CD8-positive, alpha-beta memory T cell (primary cell): Measurements from ENCODE around the gene KIRREL1. TPM values are rescaled to one million over a fixed set of nuclear protein-coding genes. Genes with fewer than 3 reads are reported as not detected.

Experiments used
- CTCF ChIA-PET: fragments of 350-600 bp; sonication (Branson Sonifier 250); formaldehyde crosslinking; loops from one replicate; lab custom pipeline; 2021; ENCODE audit warnings: antibody characterized with exemption; lab: Charles Lee
- POLR2A ChIA-PET: fragments of 350-600 bp; sonication (Branson Sonifier 250); formaldehyde crosslinking; loops from one replicate; lab custom pipeline; 2021; ENCODE audit warnings: antibody characterized with exemption; lab: Charles Lee
- DNase-seq, 5 donors: peaks; one replicate each; pipeline versions ENCODE4 v3.0.0 to v3.0.0-alpha.2; 2020 to 2022; ENCODE audit warnings: mixed read lengths in 1 of 5
- H3K27ac ChIP-seq: one replicate; pipeline ENCODE4 v1.7.0; 2013; ENCODE audit warnings: low read depth, mild to moderate bottlenecking, low read length, moderate library complexity
- H3K27me3 ChIP-seq: 2 replicates; pipeline ENCODE4 v1.7.0; 2013; ENCODE audit warnings: low read length, mild to moderate bottlenecking; ENCODE audit not compliant: insufficient read depth, poor library complexity, severe bottlenecking
- H3K36me3 ChIP-seq: 2 replicates; pipeline ENCODE4 v1.7.0; 2013; ENCODE audit warnings: mild to moderate bottlenecking, low read length, moderate library complexity; ENCODE audit not compliant: insufficient read depth
- H3K4me1 ChIP-seq: 2 replicates; pipeline ENCODE4 v1.7.0; 2013; ENCODE audit warnings: mild to moderate bottlenecking, low read length, moderate library complexity; ENCODE audit not compliant: insufficient read depth
- H3K4me3 ChIP-seq: 2 replicates; pipeline ENCODE4 v1.7.0; 2013; ENCODE audit warnings: mild to moderate bottlenecking, low read length
- H3K9me3 ChIP-seq: 2 replicates; pipeline ENCODE4 v1.7.0; 2013; ENCODE audit warnings: mild to moderate bottlenecking, low read length
- H3K27ac Mint-ChIP-seq, 8 donors: one replicate each; pipeline ENCODE4 v1.8.0; 2020 to 2021; ENCODE audit warnings: mixed read lengths in 8 of 8, mild to moderate bottlenecking in 6 of 8, inconsistent platforms in 3 of 8, moderate library complexity in 3 of 8
- H3K27me3 Mint-ChIP-seq, 2 donors: one replicate each; pipeline ENCODE4 v1.8.0; 2020 to 2021; ENCODE audit warnings: mixed read lengths in 2 of 2, mild to moderate bottlenecking in 1 of 2, moderate library complexity in 1 of 2
- H3K36me3 Mint-ChIP-seq, 3 donors: one replicate each; pipeline ENCODE4 v1.8.0; 2020 to 2021; ENCODE audit warnings: mixed read lengths in 3 of 3, inconsistent platforms in 1 of 3, mild to moderate bottlenecking in 1 of 3
- H3K4me1 Mint-ChIP-seq, 3 donors: one replicate each; pipeline ENCODE4 v1.8.0; 2020 to 2021; ENCODE audit warnings: mixed read lengths in 3 of 3, inconsistent platforms in 1 of 3, mild to moderate bottlenecking in 1 of 3
- H3K4me3 Mint-ChIP-seq, 7 donors: one replicate each; pipeline ENCODE4 v1.8.0; 2020 to 2021; ENCODE audit warnings: mixed read lengths in 7 of 7, mild to moderate bottlenecking in 6 of 7, moderate library complexity in 4 of 7, inconsistent platforms in 2 of 7
- H3K9me3 Mint-ChIP-seq, 5 donors: one replicate each; pipeline ENCODE4 v1.8.0; 2020 to 2022; ENCODE audit warnings: mixed read lengths in 5 of 5, mild to moderate bottlenecking in 3 of 5, moderate library complexity in 2 of 5, inconsistent platforms in 1 of 5
- polyA plus RNA-seq: library from polyadenylated mRNA; unstranded; fragments of 300-500 nt; fragmentation: Illumina TruSeq; gene quantifications from one replicate; pipeline ENCODE4 v1.2.3, GENCODE V29; 2021
- total RNA-seq, 2 experiments: library from RNA; stranded (reverse); gene quantifications; one replicate each; pipeline ENCODE4 v1.2.3, GENCODE V29; 2021

Gene KIRREL1
- total and polyA plus RNA-seq, 3 experiments from 2014 or later = 0.04 TPM; not detected in 2

DNA sequence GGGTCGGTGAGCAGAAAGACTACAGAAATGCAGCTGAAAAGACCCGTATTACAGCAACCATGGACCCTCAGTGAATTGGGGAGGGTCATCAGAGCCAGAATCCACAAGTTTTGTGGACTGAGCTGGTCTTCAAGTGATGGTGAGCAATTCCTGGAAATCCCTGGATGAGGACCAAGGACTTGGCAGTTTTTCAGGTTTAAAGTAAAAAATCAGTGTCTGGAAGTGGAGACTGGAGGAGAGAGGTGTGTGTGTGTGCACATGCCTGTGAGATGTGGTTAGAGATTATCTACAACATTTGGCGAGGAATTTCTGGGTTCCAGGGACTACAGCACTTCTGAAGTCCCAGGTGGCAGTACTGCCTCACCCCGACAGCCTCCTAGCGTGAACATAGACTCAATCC lies 56.4 kb downstream of the KIRREL1 start:
- Mint-ChIP-seq H3K27ac (no peak overlapping the region), H3K4me3 (no peak overlapping the region), H3K4me1 (no peaks in the 10 kb centered on the region), H3K36me3 (no peaks in the 10 kb centered on the region), H3K9me3 (no peaks in the 10 kb centered on the region), H3K27me3 (peaks cover 6 to 39% of the 10 kb centered on the region in 2 donors)
- CTCF ChIA-PET = no interaction called here
- Histone ChIP-seq H3K4me3 (no peak overlapping the region), H3K27ac (no peak overlapping the region), H3K4me1 (no peaks in the 10 kb centered on the region), H3K27me3 (no peaks in the 10 kb centered on the region), H3K9me3 (no peaks in the 10 kb centered on the region), H3K36me3 (no peaks in the 10 kb centered on the region)
- DNase-seq = no peak
- POLR2A ChIA-PET = no interaction called here

DNA sequence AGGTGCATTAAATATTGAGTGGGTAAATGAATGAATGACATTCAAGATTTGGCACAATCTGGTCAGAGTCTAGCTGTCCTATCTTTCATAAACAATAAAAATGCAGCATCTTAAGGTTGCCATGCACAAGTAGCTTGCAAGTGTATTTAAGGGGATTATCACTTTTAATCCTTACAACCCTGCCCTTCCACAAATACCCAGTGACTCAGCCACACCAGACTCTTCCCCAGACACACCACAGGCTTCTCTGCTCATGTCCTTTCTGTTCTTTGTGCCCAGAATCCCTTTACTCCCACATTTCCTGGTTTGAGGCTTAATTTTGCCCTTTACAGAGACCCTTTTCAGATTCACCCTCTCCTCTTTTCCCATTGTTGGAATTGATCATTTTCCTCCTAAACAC lies 59.8 kb downstream of the KIRREL1 start:
- H3K36me3 Mint-ChIP-seq = no peaks in the 10 kb centered on the region
- CTCF ChIA-PET = no interaction called here

DNA sequence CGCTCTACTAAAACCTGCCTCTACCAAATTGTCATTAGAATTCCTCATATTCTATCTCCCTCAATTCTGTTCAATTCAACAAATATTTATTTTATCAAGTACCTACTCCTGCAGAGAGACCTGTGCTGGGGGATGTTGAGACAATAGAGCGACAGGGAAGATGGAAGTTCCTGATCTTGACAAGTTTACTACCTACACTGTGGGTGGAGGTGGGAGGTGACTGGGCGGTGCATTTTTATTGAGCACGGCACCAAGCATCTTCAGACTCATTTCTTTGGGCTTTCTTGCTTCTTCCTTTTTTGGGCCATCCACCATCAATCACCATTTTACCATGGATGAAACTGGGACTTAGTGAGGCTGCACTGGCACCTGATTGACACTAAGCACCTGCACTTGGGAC lies 61.3 kb downstream of the KIRREL1 start:
- Mint-ChIP-seq H3K27me3 (peaks cover 5 to 29% of the 10 kb centered on the region in 2 donors), H3K9me3 (no peaks in the 10 kb centered on the region), H3K36me3 (no peaks in the 10 kb centered on the region), H3K4me1 (no peaks in the 10 kb centered on the region), H3K4me3 (no peak overlapping the region), H3K27ac (no peak overlapping the region)
- Histone ChIP-seq H3K4me3 (no peak overlapping the region), H3K9me3 (no peaks in the 10 kb centered on the region), H3K27me3 (no peaks in the 10 kb centered on the region), H3K4me1 (no peaks in the 10 kb centered on the region), H3K27ac (no peak overlapping the region), H3K36me3 (no peaks in the 10 kb centered on the region)
- DNase-seq = no peak
- CTCF ChIA-PET = no interaction called here
- POLR2A ChIA-PET = no interaction called here

More for the DNA sequence above, 59.8 kb downstream of the KIRREL1 start:
- H3K4me1 Mint-ChIP-seq = no peaks in the 10 kb centered on the region
- POLR2A ChIA-PET = no interaction called here
- no peak overlapping the region for H3K4me3 ChIP-seq
- no peaks in the 10 kb centered on the region for H3K36me3 ChIP-seq
- no peak overlapping the region for H3K27ac ChIP-seq
- H3K27me3 Mint-ChIP-seq = peaks cover 2 to 22% of the 10 kb centered on the region in 2 donors
- H3K9me3 Mint-ChIP-seq = no peaks in the 10 kb centered on the region
- no peak overlapping the region for H3K27ac Mint-ChIP-seq
- no peaks in the 10 kb centered on the region for H3K27me3 ChIP-seq
- no peaks in the 10 kb centered on the region for H3K4me1 ChIP-seq
- DNase-seq = no peak
- no peak overlapping the region for H3K4me3 Mint-ChIP-seq
- H3K9me3 ChIP-seq = no peaks in the 10 kb centered on the region

DNA sequence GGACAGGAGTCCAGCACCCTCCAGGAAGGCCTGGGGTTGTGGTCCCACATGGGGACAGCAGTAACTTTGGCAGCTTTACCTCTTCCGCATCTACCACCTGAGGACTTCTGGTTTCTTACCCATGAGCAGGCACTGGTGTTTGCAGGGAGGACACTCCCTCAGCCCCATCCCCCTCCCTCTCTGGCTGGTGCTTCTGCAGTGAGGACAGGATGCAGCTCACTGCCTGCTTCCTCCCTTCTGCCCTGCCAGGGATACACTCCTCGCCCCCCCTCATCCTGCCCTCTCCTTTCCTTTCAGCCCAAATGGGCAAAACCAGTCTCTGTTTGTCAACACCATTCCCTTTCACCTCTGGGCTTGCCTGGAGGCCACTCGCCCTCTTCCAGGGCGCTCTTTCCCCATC lies 62.4 kb downstream of the KIRREL1 start:
- Histone ChIP-seq H3K27ac (no peak overlapping the region), H3K36me3 (no peaks in the 10 kb centered on the region), H3K4me1 (no peaks in the 10 kb centered on the region), H3K27me3 (no peaks in the 10 kb centered on the region), H3K4me3 (no peak overlapping the region), H3K9me3 (no peaks in the 10 kb centered on the region)
- CTCF ChIA-PET = no interaction called here
- H3K27ac Mint-ChIP-seq = no peak overlapping the region
- no peak overlapping the region for H3K4me3 Mint-ChIP-seq
- H3K27me3 Mint-ChIP-seq = peaks cover 10 to 36% of the 10 kb centered on the region in 2 donors
- DNase-seq = no peak
- no peaks in the 10 kb centered on the region for H3K36me3 Mint-ChIP-seq
- POLR2A ChIA-PET = no interaction called here
- no peaks in the 10 kb centered on the region for H3K4me1 Mint-ChIP-seq
- H3K9me3 Mint-ChIP-seq = no peaks in the 10 kb centered on the region

DNA sequence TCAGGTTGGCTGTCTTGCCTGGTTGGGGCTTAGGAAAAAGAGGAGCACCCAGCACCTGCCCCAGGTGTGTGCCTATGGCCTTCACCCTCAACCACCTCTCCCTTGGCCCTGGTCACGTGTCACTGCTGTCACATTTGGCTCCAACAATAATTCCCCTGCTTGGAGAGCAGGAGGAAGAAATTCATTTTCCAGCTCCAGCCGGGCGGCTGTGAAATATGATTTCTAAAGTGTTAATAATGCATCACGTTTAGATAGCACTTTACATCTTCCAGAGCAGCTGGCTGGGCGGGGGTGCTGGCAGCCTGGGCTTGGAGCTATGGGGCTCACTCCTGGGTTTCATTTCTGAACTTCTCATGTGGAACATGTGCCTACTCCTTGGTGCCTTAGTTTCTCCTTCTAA lies 63.1 kb downstream of the KIRREL1 start:
- no peaks in the 10 kb centered on the region for H3K36me3 ChIP-seq
- Mint-ChIP-seq H3K4me3 (no peak overlapping the region), H3K36me3 (no peaks in the 10 kb centered on the region), H3K4me1 (no peaks in the 10 kb centered on the region), H3K9me3 (no peaks in the 10 kb centered on the region), H3K27me3 (peaks cover 13 to 38% of the 10 kb centered on the region in 2 donors), H3K27ac (peak overlapping the region in 1 of 8 donors; percentile 92)
- ChIA-PET CTCF (no interaction called here), POLR2A (no interaction called here)
- H3K27me3 ChIP-seq = no peaks in the 10 kb centered on the region
- no peaks in the 10 kb centered on the region for H3K4me1 ChIP-seq
- H3K9me3 ChIP-seq = no peaks in the 10 kb centered on the region
- no peak for DNase-seq
- H3K27ac ChIP-seq = no peak overlapping the region
- H3K4me3 ChIP-seq = no peak overlapping the region

DNA sequence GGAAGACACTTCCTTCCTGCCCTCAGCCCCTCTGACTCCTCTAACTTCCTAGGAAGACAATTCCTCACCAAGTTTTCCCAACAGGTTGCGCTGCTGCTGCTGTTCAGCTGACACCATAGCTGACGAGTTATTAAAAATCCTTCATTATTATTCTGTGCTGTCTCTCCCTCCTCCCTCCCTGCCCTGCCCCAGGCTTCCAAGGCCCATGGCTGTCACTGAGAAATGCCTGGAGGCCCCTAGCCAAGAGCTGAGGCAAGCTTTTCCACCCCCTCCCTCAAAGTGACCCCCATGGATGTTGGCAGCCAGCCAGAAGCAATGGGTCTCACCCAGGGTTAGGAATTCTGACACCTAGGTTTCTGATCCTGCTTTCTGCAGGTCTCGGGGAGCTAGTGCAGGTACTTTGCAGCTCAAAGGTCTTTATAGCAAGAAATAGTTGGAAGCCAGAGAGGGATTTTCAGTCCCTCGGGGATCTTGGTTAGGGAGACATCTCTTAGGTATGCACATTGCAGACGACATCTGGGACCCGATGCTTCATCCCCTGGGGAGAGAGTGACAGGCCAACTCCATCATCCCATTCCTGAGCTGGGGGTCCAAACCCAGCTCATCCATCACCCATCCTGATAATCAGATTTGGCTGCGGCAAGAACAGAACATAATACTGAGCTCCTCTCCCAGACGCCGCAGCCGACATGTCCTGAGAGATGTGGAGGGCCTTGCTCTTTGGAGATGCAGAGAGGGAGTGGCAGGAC lies 65.0 kb downstream of the KIRREL1 start:
- Mint-ChIP-seq H3K27ac (no peak overlapping the region), H3K4me1 (no peaks in the 10 kb centered on the region), H3K4me3 (no peak overlapping the region), H3K27me3 (peaks cover 16 to 31% of the 10 kb centered on the region in 2 donors), H3K36me3 (no peaks in the 10 kb centered on the region), H3K9me3 (no peaks in the 10 kb centered on the region)
- ChIA-PET POLR2A (no interaction called here), CTCF (no interaction called here)
- no peaks in the 10 kb centered on the region for H3K36me3 ChIP-seq
- no peak overlapping the region for H3K4me3 ChIP-seq
- H3K27me3 ChIP-seq = no peaks in the 10 kb centered on the region
- no peak overlapping the region for H3K27ac ChIP-seq
- DNase-seq = no peak
- H3K9me3 ChIP-seq = no peaks in the 10 kb centered on the region
- no peaks in the 10 kb centered on the region for H3K4me1 ChIP-seq

DNA sequence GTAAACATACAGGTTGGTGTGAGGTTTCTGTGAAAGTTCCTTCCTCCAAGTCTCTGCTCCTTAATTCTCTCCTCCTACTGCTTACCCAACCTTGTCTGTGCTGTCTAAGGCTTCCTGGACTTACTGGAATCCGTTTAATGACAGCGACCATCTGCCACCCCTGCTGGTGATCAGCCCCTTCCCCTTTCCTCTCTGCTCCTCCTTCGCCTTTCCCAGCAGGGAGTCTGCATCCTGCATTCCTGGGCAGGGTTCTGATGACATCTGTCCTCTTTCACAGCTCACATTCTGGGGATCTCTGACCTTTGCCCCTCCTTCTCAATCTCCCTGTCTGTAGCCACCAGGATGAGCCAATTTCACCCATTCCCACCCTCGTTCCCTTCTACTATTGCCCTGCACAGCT lies 66.5 kb downstream of the KIRREL1 start:
- H3K27ac Mint-ChIP-seq = no peak overlapping the region
- ChIA-PET POLR2A (no interaction called here), CTCF (no interaction called here)
- H3K9me3 Mint-ChIP-seq = no peaks in the 10 kb centered on the region
- no peaks in the 10 kb centered on the region for H3K4me1 Mint-ChIP-seq
- no peaks in the 10 kb centered on the region for H3K4me1 ChIP-seq
- no peak for DNase-seq
- H3K4me3 ChIP-seq = no peak overlapping the region
- H3K27me3 ChIP-seq = peaks cover 3% of the 10 kb centered on the region
- no peaks in the 10 kb centered on the region for H3K36me3 Mint-ChIP-seq
- no peaks in the 10 kb centered on the region for H3K9me3 ChIP-seq
- peaks cover 16 to 31% of the 10 kb centered on the region in 2 donors for H3K27me3 Mint-ChIP-seq
- no peak overlapping the region for H3K27ac ChIP-seq
- peak overlapping the region in 1 of 7 donors; percentile 14 for H3K4me3 Mint-ChIP-seq
- H3K36me3 ChIP-seq = no peaks in the 10 kb centered on the region

DNA sequence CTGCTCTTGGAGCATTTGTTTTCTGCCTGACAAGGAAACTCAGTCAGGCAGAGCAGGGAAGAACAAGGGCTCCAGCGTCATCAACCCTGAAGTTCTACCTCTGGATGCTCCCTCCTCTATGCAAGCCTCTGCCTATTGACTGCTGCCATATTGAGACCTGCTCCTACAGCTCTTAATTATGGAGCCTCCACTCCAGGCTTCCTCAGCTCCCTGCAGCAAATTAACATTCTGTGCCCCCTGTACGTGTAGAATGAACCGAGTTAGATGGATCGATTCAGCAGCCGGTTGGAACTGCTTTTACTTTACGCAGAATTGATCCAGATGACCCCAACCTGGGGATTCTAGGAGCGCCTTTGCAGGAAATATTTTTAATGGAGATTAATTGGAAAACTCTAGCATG lies 68.7 kb downstream of the KIRREL1 start:
- H3K9me3 Mint-ChIP-seq = no peaks in the 10 kb centered on the region
- no peak overlapping the region for H3K4me3 Mint-ChIP-seq
- Histone ChIP-seq H3K36me3 (no peaks in the 10 kb centered on the region), H3K27ac (no peak overlapping the region), H3K4me1 (no peaks in the 10 kb centered on the region), H3K9me3 (no peaks in the 10 kb centered on the region), H3K4me3 (no peak overlapping the region), H3K27me3 (peaks cover 3% of the 10 kb centered on the region)
- ChIA-PET POLR2A (no interaction called here), CTCF (no interaction called here)
- H3K36me3 Mint-ChIP-seq = no peaks in the 10 kb centered on the region
- H3K27me3 Mint-ChIP-seq = peaks cover 21 to 40% of the 10 kb centered on the region in 2 donors
- H3K4me1 Mint-ChIP-seq = no peaks in the 10 kb centered on the region
- no peak overlapping the region for H3K27ac Mint-ChIP-seq
- DNase-seq = no peak
